HUDEP-2 (cell line): ENCODE results near the gene CTDNEP1.

ENCODE experiments used
- DNase-seq, 76 experiments: peaks; one replicate each; lab custom pipeline; 2025; ENCODE audit not compliant: unreplicated experiment in 76 of 76; lab: John Stamatoyannopoulos, UW

Gene CTDNEP1

GRCh38 chr17:7251661-7252175 lies at the start of gene CTDNEP1:
CTDNEP1 (minus strand) TSS chr17:7251734; CDS start chr17:7251296, 438 bp downstream.
- DNase-seq, result peak in 73 of 76 experiments; percentile 68 to 99 (median 96)

- DNase-seq, result peak in 64 of 76 experiments; percentile 40 to 90 (median 72)
Measured at GRCh38 chr17:7296189-7296861, 44.8 kb upstream of the CTDNEP1 start.

DNA sequence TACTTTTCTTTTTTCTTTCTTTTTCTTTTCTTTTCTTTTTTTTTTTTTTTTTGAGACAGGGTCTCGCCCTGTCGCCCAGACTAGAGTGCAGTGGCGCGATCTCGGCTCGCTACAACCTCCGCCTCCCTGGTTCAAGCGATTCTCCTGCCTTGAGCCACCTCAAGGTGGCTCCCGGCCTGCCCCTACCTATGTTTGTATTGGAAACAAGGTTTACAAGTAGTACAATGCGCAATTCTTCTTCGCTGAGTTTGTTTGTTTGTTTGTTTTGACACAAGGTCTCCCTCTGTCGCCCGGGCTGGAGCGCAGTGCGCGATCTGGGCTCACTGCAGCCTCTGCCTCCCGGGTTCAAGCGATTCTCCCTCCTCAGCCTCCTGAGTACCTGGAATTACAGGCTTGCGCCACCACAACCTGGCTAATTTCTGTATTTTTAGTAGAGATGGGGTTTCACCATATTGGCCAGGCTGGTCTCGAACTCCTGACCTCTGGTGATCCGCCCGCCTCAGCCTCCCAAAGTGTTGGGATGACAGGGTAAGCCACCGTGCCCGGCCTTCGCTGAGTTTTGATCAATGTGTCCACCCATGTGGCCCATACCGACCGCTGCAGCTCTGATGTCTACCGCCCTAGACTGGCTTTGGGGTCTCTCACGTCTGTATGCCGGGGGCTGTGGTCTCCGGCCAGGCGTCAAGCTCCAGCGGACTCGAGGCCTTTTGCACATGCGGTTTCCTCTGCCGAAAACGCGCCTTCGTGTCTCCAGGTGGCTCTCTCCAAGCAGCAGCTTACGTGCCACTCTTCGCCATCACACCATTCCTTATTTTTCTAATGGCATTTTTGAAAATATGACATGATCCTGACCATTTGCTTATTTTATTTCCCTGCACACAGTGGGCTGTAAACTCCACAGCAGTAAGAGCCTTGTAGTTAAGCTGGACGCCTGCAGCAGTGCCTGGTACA lies 44.0 kb upstream of the CTDNEP1 start:
- DNase-seq, result peak in 12 of 76 experiments; percentile 6 to 51 (median 32)

- peak in 72 of 76 experiments; percentile 75 to 99 (median 94) for DNase-seq
Measured at GRCh38 chr17:7294614-7295153, 43.1 kb upstream of the CTDNEP1 start, which contains the start of gene YBX2. YBX2 (minus strand) TSS chr17:7294639; CDS start chr17:7294500, 139 bp downstream.

GRCh38 chr17:7293816-7294613 lies 42.5 kb upstream of the CTDNEP1 start:
- DNase-seq, result peak in 63 of 76 experiments; percentile 11 to 81 (median 61)

GRCh38 chr17:7293159-7293558 lies 41.6 kb upstream of the CTDNEP1 start:
- DNase-seq, result peak in 4 of 76 experiments; percentile 14 to 44 (median 26)

DNA sequence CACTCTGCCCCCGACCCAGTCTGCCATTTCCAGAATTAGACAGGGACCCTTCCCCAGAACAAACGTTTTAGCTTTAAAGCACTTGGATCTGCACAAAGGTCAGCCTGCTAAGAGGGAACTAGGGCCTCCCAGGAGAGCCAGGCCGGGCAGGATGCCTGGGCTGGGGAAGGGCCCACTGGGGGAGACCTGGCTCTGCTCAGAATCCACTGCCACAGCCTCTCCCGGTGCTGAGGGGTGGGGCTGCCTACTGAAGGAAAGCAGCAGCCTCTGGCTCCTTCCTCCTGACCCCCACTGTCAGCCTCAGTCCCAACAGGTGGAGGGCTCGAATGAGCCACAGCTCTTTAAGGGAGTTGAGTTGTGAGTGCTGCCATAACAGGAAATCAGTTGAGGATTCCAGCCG lies 41.2 kb upstream of the CTDNEP1 start:
- no peak for DNase-seq

GRCh38 chr17:7292194-7292593 lies 40.7 kb upstream of the CTDNEP1 start:
- DNase-seq, result no peak

- DNase-seq, result no peak
Measured at GRCh38 chr17:7290685-7291084, 39.2 kb upstream of the CTDNEP1 start.

DNA sequence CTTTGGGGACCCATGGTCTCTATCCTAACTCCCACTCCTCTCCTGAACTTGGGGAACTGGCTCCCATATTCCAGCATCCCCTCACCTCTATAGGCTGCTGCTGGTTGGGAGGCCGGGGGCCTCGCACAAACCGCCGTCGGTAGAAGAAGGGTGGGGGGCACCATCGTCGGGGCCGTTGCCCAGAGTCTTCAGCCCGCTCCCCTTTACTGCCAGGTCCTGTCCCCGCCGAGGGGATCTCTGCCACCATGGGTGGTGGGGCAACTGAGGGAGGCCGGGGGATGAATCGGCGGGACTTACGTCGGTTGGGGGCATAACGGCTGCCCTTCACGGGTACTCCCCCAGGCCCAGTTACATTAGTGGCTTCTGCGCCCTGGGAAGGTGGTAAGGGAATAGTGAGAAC lies 38.6 kb upstream of the CTDNEP1 start:
- DNase-seq, result no peak

DNA sequence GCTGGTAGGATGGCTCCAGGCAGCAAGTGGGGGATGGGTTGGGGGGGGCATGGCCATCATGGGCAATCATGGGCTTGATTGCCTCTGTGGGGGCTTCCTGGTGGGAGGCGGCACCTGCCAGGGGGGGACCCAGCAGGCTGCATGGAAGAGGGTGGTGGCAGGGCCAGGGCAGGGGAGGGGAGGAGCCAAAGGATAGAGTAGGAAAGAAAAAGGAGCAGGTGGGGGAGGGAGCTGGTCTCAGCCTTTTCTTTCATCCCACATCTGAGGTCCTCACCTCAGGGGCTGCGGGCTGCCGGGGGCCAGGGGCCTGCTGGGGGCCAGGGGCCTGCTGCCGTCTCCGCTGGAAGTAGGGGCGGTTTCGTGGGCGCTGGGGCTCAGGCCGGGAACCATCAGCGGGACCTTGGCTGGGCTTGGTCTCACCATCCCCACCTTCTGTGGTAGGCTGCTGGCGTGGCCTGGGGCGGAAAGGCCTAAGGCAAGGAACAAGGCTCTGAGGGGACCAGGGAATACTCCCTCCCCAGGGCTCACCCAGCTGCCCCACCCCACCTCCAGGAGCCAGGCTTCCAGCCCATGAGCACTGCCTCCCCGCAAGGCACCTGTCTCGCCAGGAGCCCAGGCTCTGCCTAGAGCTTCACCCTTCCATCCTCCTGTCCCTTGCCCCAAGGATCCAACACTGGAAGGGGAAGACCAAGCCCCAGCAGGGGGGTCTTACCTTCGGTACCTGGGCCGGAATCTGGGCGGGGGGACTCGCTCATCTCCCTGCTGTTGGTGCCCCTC lies 37.9 kb upstream of the CTDNEP1 start:
- DNase-seq, result peak in 1 of 76 experiments; percentile 11

GRCh38 chr17:7285679-7286078 lies 34.1 kb upstream of the CTDNEP1 start:
- no peak for DNase-seq

GRCh38 chr17:7284911-7285310 lies 33.4 kb upstream of the CTDNEP1 start:
- no peak for DNase-seq

GRCh38 chr17:7283471-7284216 lies 32.1 kb upstream of the CTDNEP1 start:
- no peak for DNase-seq

DNA sequence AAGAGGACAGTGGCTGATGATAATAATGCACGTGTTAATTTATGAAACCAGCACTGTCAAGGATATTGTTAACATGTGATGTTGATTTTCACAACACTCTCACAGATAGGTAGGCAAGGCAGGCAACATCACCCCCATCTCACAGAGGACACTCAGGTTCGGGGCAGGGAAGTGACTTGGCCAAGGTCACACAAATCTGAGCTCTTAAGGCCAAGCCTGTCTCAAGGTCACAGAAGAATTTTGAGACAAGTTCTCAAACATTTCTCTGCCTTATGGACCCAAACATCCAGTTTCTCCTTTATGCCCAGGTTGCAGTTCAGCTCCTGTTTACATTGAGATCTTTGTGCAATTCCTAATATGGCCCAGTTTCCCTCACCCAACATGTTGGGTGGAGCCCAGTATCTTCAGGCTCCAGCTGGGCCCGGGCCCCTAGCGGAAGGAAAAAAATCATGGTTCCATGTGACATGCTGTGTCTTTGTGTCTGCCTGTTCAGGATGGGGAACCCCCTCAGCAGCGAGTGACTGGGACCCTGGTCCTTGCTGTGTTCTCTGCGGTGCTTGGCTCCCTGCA lies 31.3 kb upstream of the CTDNEP1 start:
- peak in 62 of 76 experiments; percentile 3 to 86 (median 60) for DNase-seq

DNA sequence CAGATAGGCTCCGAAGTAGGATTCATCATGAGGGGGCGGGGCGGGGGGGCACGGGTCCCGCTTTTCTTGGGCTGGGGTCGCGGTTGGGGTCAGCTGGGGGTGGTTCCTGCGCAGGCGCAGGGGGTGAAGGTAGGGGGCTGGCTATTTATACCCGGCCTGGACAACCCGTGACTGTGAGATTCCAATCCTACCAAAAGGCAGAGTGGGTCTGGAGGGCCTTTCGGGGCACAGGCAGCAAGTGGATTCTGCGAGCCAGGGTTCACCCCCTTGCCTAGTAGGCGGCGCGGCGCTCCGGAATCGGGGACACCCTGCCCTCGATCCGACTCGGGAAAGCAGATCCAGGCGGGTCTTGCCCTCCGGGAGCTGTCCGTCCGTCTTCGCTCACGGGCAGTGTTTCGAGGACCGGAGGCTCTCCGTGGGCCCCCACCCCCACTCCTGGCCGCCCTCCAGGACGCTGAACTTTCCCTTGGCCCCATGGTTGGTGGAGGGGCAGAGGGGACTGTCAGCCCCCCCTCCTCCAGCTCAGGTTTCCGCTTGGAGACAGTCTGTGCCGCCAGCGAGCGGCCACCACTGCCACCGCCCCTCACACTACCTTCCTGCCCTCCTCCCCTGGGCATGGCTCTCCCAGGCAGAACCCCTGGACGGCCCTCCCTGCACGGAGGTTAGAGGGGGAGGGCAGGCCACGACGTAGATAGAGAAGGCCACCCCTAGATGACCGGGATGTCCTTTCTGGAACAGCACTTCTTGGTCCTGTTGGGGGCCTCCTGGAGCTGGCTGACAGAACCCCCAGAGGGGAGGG lies 30.6 kb upstream of the CTDNEP1 start:
- peak in 32 of 76 experiments; percentile 6 to 50 (median 24) for DNase-seq
